ENCODE measurements around the gene CORO2A. TPM values are rescaled to one million over a fixed set of nuclear protein-coding genes. Genes with fewer than 3 reads are reported as not detected.

The CORO2A gene
- total and polyA plus RNA-seq, 10 of the 15 experiments (the other 5 are each of a cell fraction or from before 2014, with no cell fraction given), result 1.0 to 5.3 (median 3.5) TPM

- Histone ChIP-seq H3K36me3 (ENCODE audit: control insufficient read depth in 2 of 2, insufficient read depth in 2 of 2, low read length in 1 of 2) (no peaks in the 10 kb centered on the region), H4K20me1 (ENCODE audit: control insufficient read depth, insufficient read depth) (no peaks in the 10 kb centered on the region), H3K27me3 (replicated peaks in 1 of 2; ENCODE audit: control insufficient read depth in 2 of 2, insufficient read depth in 2 of 2, low read length in 1 of 2) (no peaks in the 10 kb centered on the region; a peak in 1 of 4 replicates), H3K9me3 (replicated peaks; ENCODE audit: control insufficient read depth, insufficient read depth, low read length) (no peaks in the 10 kb centered on the region), H3K27ac (ENCODE audit: control insufficient read depth, insufficient read depth) (no peak overlapping the region), H3K79me2 (ENCODE audit: control insufficient read depth, insufficient read depth, low read length) (no peaks in the 10 kb centered on the region), H2AFZ (ENCODE audit: control insufficient read depth, low read depth, low read length) (no peak overlapping the region), H3K4me1 (ENCODE audit: control insufficient read depth, insufficient read depth, low read length) (no peaks in the 10 kb centered on the region; the same call in 1 of the 2 replicates), H3K9ac (ENCODE audit: control insufficient read depth, insufficient read depth, low read length) (no peak overlapping the region), H3K4me3 (no peak overlapping the region), H3K4me2 (ENCODE audit: control insufficient read depth, insufficient read depth) (no peak overlapping the region)
- ChIA-PET SMC1A (ENCODE audit: uncharacterized antibody, unreplicated experiment) (no interaction called here), POLR2A (no interaction called here), RAD21 (ENCODE audit: unreplicated experiment) (interaction anchor here (0.8 kb wide), 1 partner anchor 63 kb away, joined by 3 read pairs; no protein-coding TSS in a partner anchor), CTCF (no interaction called here)
- no peak for FAIRE-seq
- in situ Hi-C loops (cut with MboI) (no loop called here), intact Hi-C loops (cut with micrococcal nuclease; ENCODE audit: unreplicated experiment) (no loop called here)
- ATAC-seq, result no peak; the same call in 2 of the 3 replicates
- WGBS (ENCODE audit: insufficient coverage, insufficient replicate concordance, low lambda C conversion rate, missing lambda C conversion rate), result 6% methylated on average over 6 of the region's 6 CpGs
- TF ChIP-seq KLF5 (IDR thresholded peaks at IDR 0.05; ENCODE audit: partially characterized antibody), result no peak
- TF ChIP-seq ZBTB4 (CRISPR knock-in tag; IDR thresholded peaks at IDR 0.05), result no peak
- no peak for TF ChIP-seq MAX (IDR thresholded peaks at IDR 0.05; ENCODE audit: low read depth, low read length)
- no peak for TF ChIP-seq NBN (IDR thresholded peaks at IDR 0.05)
- no peak for TF ChIP-seq SKIL (IDR thresholded peaks at IDR 0.05; ENCODE audit: low read depth, poor library complexity, severe bottlenecking)
- no peak for TF ChIP-seq PML (IDR thresholded peaks at IDR 0.05; ENCODE audit: low read length)
- TF ChIP-seq IKZF1 (conservative IDR thresholded peaks at IDR 0.05), result no peak
- TF ChIP-seq E2F8 (IDR thresholded peaks at IDR 0.05; ENCODE audit: low read depth, partially characterized antibody), result no peak
- no peak for TF ChIP-seq MTA2 (IDR thresholded peaks at IDR 0.05; ENCODE audit: low read depth)
- TF ChIP-seq MXI1 (IDR thresholded peaks at IDR 0.05; ENCODE audit: low read depth, low read length), result no peak
- TF ChIP-seq KDM1A (IDR thresholded peaks at IDR 0.05; ENCODE audit: borderline replicate concordance), result no peak
- TF ChIP-seq IRF4 (IDR thresholded peaks at IDR 0.05; ENCODE audit: low read depth, low read length), result no peak
- no peak for TF ChIP-seq ZNF274 (IDR thresholded peaks at IDR 0.05; ENCODE audit: insufficient read depth, insufficient read length)
- no peak for TF ChIP-seq GABPA (IDR thresholded peaks at IDR 0.05; ENCODE audit: low read depth)
- TF ChIP-seq CHD2 (IDR thresholded peaks at IDR 0.05; ENCODE audit: borderline replicate concordance, low read depth, low read length), result no peak
- no peak for TF ChIP-seq WRNIP1 (IDR thresholded peaks at IDR 0.05; ENCODE audit: borderline replicate concordance, low read depth, low read length)
- BruUV-seq (replicated peaks), result no TSS peak
- no peak for DNase-seq (ENCODE audit: low read depth, low spot score)
These were observed 6.7 kb downstream of the CORO2A start for GRCh38 chr9:98185611-98186171.
